CD4-positive, alpha-beta T cell treated with Interferon alpha-2 for 1 hour (primary cell): ENCODE results near the gene DET1.
A peak's percentile ranks its signal among the peaks of the same experiment; 100 is the strongest.
"Not testable (repeated sequence)": the region's sequence is repeated elsewhere in the genome, so short reads cannot be mapped to it uniquely, and the experiment has no call there.

ENCODE experiments used
- DNase-seq, 2 donors: peaks; one replicate each; pipeline ENCODE4 v3.0.0-alpha.2; 2020 to 2022

DET1 gene

GRCh38 chr15:88546248-88547129, at the start of gene DET1:
TSS of gene DET1 (minus strand) at chr15:88546681. CDS start at chr15:88531705, 14,976 bp downstream.
- peak; percentile 95 to 96 for DNase-seq

- DNase-seq, result no peak
Observed at GRCh38 chr15:88591384-88591783, 44.9 kb upstream of the DET1 start.

GRCh38 chr15:88590759-88591158, 44.3 kb upstream of the DET1 start:
- DNase-seq, result no peak

- DNase-seq, result no peak
Observed at GRCh38 chr15:88586401-88587162, 40.1 kb upstream of the DET1 start.

- no peak for DNase-seq
Observed at GRCh38 chr15:88580532-88580931, 34.1 kb upstream of the DET1 start.

- DNase-seq, result no peak
Observed at GRCh38 chr15:88579322-88579721, 32.8 kb upstream of the DET1 start.

GRCh38 chr15:88574655-88575054, 28.2 kb upstream of the DET1 start:
- DNase-seq, result no peak

- DNase-seq, result no peak
Observed at GRCh38 chr15:88574077-88574476, 27.6 kb upstream of the DET1 start.

- DNase-seq, result no peak
Observed at GRCh38 chr15:88571852-88572259, 25.4 kb upstream of the DET1 start.

- no peak for DNase-seq
Observed at GRCh38 chr15:88571153-88571851, 24.8 kb upstream of the DET1 start.

GRCh38 chr15:88568589-88568988, 22.1 kb upstream of the DET1 start:
- no peak for DNase-seq

GRCh38 chr15:88564741-88565140, 18.3 kb upstream of the DET1 start:
- DNase-seq, result no peak

GRCh38 chr15:88563638-88564037, 17.2 kb upstream of the DET1 start:
- DNase-seq, result no peak

- not testable (repeated sequence) for DNase-seq
Observed at GRCh38 chr15:88559565-88559964, 13.1 kb upstream of the DET1 start.

GRCh38 chr15:88558026-88558425, 11.5 kb upstream of the DET1 start:
- not testable (repeated sequence) for DNase-seq

GRCh38 chr15:88548009-88548408, 1.5 kb upstream of the DET1 start:
- not testable (repeated sequence) for DNase-seq

GRCh38 chr15:88545578-88546247, 768 bp downstream of the DET1 start:
- not testable (repeated sequence) for DNase-seq

- DNase-seq, result no peak
Observed at GRCh38 chr15:88543065-88543776, 3.3 kb downstream of the DET1 start.

- no peak for DNase-seq
Observed at GRCh38 chr15:88542342-88542733, 4.1 kb downstream of the DET1 start.

- no peak for DNase-seq
Observed at GRCh38 chr15:88541709-88542341, 4.7 kb downstream of the DET1 start.

- DNase-seq, result not testable (repeated sequence)
Observed at GRCh38 chr15:88541111-88541510, 5.4 kb downstream of the DET1 start.

- DNase-seq, result not testable (repeated sequence)
Observed at GRCh38 chr15:88540350-88540749, 6.1 kb downstream of the DET1 start.
